ENCODE data around the gene TM7SF3.

The TM7SF3 gene

GRCh38 chr12:27015730-27016076 lies 1.5 kb upstream of the TM7SF3 start:
- DNase-seq (ENCODE audit: low read depth, low spot score), result no peak

- DNase-seq (ENCODE audit: low read depth, low spot score), result no peak
These were observed 910 bp upstream of the TM7SF3 start for GRCh38 chr12:27014859-27015729.

GRCh38 chr12:27013611-27014084 lies 536 bp downstream of the TM7SF3 start:
- no peak for DNase-seq (ENCODE audit: low read depth, low spot score)

GRCh38 chr12:27012982-27013255 lies 1.3 kb downstream of the TM7SF3 start:
- no peak for DNase-seq (ENCODE audit: low read depth, low spot score)

- DNase-seq (ENCODE audit: low read depth, low spot score), result no peak
These were observed 1.8 kb downstream of the TM7SF3 start for GRCh38 chr12:27012239-27012981.

- DNase-seq (ENCODE audit: low read depth, low spot score), result no peak
These were observed 4.3 kb downstream of the TM7SF3 start for GRCh38 chr12:27009881-27010301.

GRCh38 chr12:27008081-27008480 lies 6.1 kb downstream of the TM7SF3 start:
- DNase-seq (ENCODE audit: low read depth, low spot score), result no peak

GRCh38 chr12:27006797-27007467 lies 7.3 kb downstream of the TM7SF3 start:
- no peak for DNase-seq (ENCODE audit: low read depth, low spot score)

GRCh38 chr12:27005495-27005894 lies 8.7 kb downstream of the TM7SF3 start:
- no peak for DNase-seq (ENCODE audit: low read depth, low spot score)

- DNase-seq (ENCODE audit: low read depth, low spot score), result no peak
These were observed 10.5 kb downstream of the TM7SF3 start for GRCh38 chr12:27003421-27004381.

GRCh38 chr12:27002141-27002540 lies 12.0 kb downstream of the TM7SF3 start:
- DNase-seq (ENCODE audit: low read depth, low spot score), result no peak

- DNase-seq (ENCODE audit: low read depth, low spot score), result no peak
These were observed 12.5 kb downstream of the TM7SF3 start for GRCh38 chr12:27001663-27002062.

GRCh38 chr12:27000961-27001360 lies 13.2 kb downstream of the TM7SF3 start:
- DNase-seq (ENCODE audit: low read depth, low spot score), result no peak

- no peak for DNase-seq (ENCODE audit: low read depth, low spot score)
These were observed 17.2 kb downstream of the TM7SF3 start for GRCh38 chr12:26997003-26997402.

GRCh38 chr12:26995706-26996105 lies 18.5 kb downstream of the TM7SF3 start:
- no peak for DNase-seq (ENCODE audit: low read depth, low spot score)

- no peak for DNase-seq (ENCODE audit: low read depth, low spot score)
These were observed 20.1 kb downstream of the TM7SF3 start for GRCh38 chr12:26994109-26994508.

- no peak for DNase-seq (ENCODE audit: low read depth, low spot score)
These were observed 22.4 kb downstream of the TM7SF3 start for GRCh38 chr12:26991826-26992225.

- DNase-seq (ENCODE audit: low read depth, low spot score), result no peak
These were observed 24.3 kb downstream of the TM7SF3 start for GRCh38 chr12:26989873-26990272.

- DNase-seq (ENCODE audit: low read depth, low spot score), result no peak
These were observed 25.5 kb downstream of the TM7SF3 start for GRCh38 chr12:26988703-26989102.

GRCh38 chr12:26987634-26988424 lies 26.4 kb downstream of the TM7SF3 start:
- DNase-seq (ENCODE audit: low read depth, low spot score), result no peak

- no peak for DNase-seq (ENCODE audit: low read depth, low spot score)
These were observed 31.3 kb downstream of the TM7SF3 start for GRCh38 chr12:26982866-26983265.

All from ELF-1 (cell line).